Mesothelial cell of epicardium (in vitro differentiated cells): ENCODE data around the gene UBR4. TPM values are rescaled to one million over a fixed set of nuclear protein-coding genes. Genes with fewer than 3 reads are reported as not detected.
"Not testable (repeated sequence)": the region's sequence is repeated elsewhere in the genome, so short reads cannot be mapped to it uniquely, and the experiment has no call there.

Source experiments
- DNase-seq, 2 experiments: peaks; one replicate each; pipeline ENCODE4 v3.0.0; 2021; ENCODE audit warnings: low spot score in 2 of 2; ENCODE audit not compliant: unreplicated experiment in 2 of 2
- H3K27ac Mint-ChIP-seq: 2 replicates; pipeline ENCODE4 v1.8.0; 2021; ENCODE audit warnings: mixed read lengths
- H3K27me3 Mint-ChIP-seq: 2 replicates; pipeline ENCODE4 v1.8.0; 2021; ENCODE audit warnings: low read depth, mixed read lengths
- H3K36me3 Mint-ChIP-seq: 2 replicates; pipeline ENCODE4 v1.8.0; 2021; ENCODE audit warnings: mixed read lengths
- H3K4me1 Mint-ChIP-seq: 2 replicates; pipeline ENCODE4 v1.8.0; 2021; ENCODE audit warnings: mixed read lengths
- H3K4me3 Mint-ChIP-seq: 2 replicates; pipeline ENCODE4 v1.8.0; 2021; ENCODE audit warnings: mild to moderate bottlenecking, moderate library complexity, mixed read lengths
- H3K9me3 Mint-ChIP-seq: 2 replicates; pipeline ENCODE4 v1.8.0; 2021; ENCODE audit warnings: mixed read lengths
- CTCF ChIP-seq: fragments of 200-600 bp; sonication (generic); IDR thresholded peaks from one replicate; pipeline ENCODE4 v1.5.0; 2021; ENCODE audit warnings: antibody characterized with exemption; ENCODE audit not compliant: unreplicated experiment
- total RNA-seq: library from RNA; stranded (reverse); gene quantifications from 3 replicates; pipeline ENCODE4 v1.2.1, GENCODE V29; 2021

Gene UBR4
- total RNA-seq: 206 to 222 TPM (median 215 TPM) in 3 replicates

DNA sequence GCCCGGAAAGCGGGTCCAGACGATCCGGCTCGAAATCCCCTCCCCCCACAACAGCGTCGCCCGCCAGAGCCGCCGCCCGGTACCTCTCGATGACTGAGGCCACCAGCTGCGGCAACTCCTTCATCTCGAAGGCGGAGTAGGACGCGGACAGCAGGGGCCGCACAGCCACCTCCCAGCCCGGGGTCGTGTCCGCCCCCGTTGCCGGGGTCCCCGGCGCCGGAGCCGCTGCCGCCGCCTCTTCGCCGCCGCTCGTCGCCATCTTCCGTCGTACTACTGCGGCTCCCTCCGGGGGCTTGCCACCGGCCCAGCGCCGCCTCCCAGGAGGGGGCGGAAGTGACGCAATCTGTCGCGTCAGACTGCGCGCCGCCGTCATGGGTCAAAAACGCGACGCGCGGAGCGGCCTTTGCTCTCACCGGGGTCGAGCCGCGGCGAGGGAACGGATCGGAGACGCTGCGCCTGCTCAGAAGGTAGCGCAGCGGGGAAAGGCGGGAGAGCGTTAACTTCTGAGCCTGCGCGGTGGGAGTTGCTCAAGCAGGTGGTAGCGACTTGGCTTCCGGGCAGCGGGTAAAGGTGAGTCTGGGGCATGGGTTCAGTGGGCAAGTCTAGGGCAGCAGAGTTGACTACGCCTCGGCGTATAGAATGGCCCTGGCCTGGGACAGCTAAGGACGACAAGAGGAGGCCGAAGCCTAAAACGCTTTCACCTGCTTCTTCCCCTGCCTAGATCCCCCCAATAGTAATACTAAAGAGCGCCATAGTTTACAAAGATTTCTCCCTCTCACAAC lies at the start of gene UBR4:
Gene UBR4 (minus strand): TSS at position 277 of the 782 bp plus-strand sequence. CDS start 18 bp downstream, at position 259.
- Mint-ChIP-seq H3K9me3 (no peaks in the 10 kb centered on the region), H3K4me1 (peaks cover 56% of the 10 kb centered on the region), H3K27me3 (no peaks in the 10 kb centered on the region), H3K27ac (peak within 1 kb of the TSS; percentile 100), H3K4me3 (peak within 1 kb of the TSS; percentile 94), H3K36me3 (peaks cover 2% of the 10 kb centered on the region)
- DNase-seq: peak; percentile 86 to 96
- no peak for TF ChIP-seq CTCF

- Mint-ChIP-seq H3K36me3 (peaks cover 12% of the 10 kb centered on the region), H3K4me1 (peaks cover 5% of the 10 kb centered on the region), H3K27me3 (no peaks in the 10 kb centered on the region), H3K4me3 (no peak overlapping the region), H3K9me3 (no peaks in the 10 kb centered on the region), H3K27ac (no peak overlapping the region)
- TF ChIP-seq CTCF: no peak
- no peak for DNase-seq
Observed at GRCh38 chr1:19258353-19258752, 48.3 kb upstream of the UBR4 start.

DNA sequence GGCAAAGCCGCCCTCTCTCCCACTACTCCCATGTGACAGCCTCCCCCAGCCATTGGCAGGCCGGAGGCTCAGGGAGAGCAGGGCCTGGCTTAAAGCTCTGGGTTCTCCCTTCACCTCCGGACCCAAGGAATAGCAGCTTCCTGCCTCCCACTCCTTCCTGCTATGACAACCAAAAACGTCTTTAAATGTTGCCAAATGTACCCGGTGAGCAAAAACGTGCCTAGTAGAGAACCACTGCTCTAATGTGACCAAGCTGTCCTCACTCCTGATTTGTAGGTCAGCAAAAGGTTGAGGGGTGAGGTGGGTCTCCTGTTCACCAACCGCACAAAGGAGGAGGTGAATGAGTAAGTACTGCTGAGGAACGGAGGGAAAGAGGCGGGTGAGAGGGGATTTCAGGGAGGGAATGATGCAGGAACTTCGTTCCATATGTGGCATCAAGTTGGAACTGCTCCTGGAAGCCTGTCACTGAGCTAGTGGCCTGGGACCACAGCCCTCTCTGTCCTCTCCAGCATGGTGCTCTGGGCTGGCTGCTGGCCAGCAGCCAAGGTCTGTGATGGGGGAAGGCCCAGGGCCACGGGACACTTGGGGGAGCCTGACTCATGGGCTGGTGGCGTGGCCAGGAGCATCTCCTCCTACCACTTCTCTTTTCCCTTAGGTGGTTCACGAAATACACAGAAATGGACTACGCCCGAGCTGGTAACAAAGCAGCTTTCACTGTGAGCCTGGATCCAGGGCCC lies 47.3 kb upstream of the UBR4 start:
- TF ChIP-seq CTCF: no peak
- Mint-ChIP-seq H3K9me3 (no peaks in the 10 kb centered on the region), H3K4me3 (no peak overlapping the region), H3K27me3 (no peaks in the 10 kb centered on the region), H3K27ac (no peak overlapping the region), H3K4me1 (peaks cover 14% of the 10 kb centered on the region), H3K36me3 (peaks cover 12% of the 10 kb centered on the region)
- DNase-seq: no peak

DNA sequence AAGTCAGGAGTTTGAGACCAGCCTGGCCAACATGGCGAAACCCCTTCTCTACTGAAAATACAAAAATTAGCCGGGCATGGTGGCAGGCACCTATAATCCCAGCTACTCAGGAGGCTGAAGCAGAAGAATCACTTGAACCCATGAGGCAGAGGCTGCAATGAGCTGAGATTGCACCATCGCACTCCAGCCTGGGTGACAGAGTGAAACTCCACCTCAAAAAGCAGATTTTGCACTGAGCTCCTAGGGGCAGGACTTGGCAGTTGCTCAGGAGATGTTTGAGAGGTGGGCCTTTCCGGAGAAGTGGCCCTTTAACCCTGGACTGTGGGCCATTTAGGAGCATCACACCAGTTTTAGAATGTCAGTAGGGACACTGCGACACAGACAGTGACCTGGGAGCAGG lies 46.2 kb upstream of the UBR4 start:
- not testable (repeated sequence) for H3K27me3 Mint-ChIP-seq, H3K27ac Mint-ChIP-seq, H3K4me3 Mint-ChIP-seq, H3K9me3 Mint-ChIP-seq, DNase-seq
- peaks cover 12% of the 10 kb centered on the region for H3K36me3 Mint-ChIP-seq
- peaks cover 17% of the 10 kb centered on the region for H3K4me1 Mint-ChIP-seq

GRCh38 chr1:19255288-19255687 lies 45.2 kb upstream of the UBR4 start:
- no peak for DNase-seq
- Mint-ChIP-seq H3K27me3 (no peaks in the 10 kb centered on the region), H3K9me3 (no peaks in the 10 kb centered on the region), H3K4me3 (no peak overlapping the region), H3K4me1 (peaks cover 23% of the 10 kb centered on the region), H3K36me3 (peaks cover 12% of the 10 kb centered on the region), H3K27ac (no peak overlapping the region)
- TF ChIP-seq CTCF: no peak

DNA sequence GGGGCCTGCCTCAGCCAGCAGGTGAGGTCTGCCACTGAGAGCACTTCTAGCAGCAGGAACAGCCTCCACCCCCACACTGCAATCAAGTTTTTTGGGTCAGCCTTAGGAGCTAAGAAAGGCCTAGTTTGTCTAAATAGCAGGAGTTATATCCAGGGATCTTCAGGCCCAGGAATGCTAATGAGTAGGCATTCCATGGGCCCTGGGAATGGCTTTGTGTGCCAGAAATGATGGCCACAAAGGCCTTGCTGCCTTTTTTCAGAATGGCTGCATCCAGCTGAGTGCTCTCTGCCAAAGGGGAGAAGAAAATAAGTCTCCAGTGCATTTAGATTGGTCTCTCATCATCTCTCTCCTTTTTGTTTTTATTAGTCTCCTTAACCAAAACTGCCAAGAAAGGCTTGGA lies 44.4 kb upstream of the UBR4 start:
- H3K9me3 Mint-ChIP-seq: no peaks in the 10 kb centered on the region
- H3K36me3 Mint-ChIP-seq: peaks cover 8% of the 10 kb centered on the region
- no peaks in the 10 kb centered on the region for H3K27me3 Mint-ChIP-seq
- no peak for TF ChIP-seq CTCF
- no peak for DNase-seq
- no peak overlapping the region for H3K27ac Mint-ChIP-seq
- peaks cover 26% of the 10 kb centered on the region for H3K4me1 Mint-ChIP-seq
- no peak overlapping the region for H3K4me3 Mint-ChIP-seq
